Prostate gland (tissue), 2 donors: ENCODE results near the gene PIP5K1B. TPM values are rescaled to one million over a fixed set of nuclear protein-coding genes. Genes with fewer than 3 reads are reported as not detected.

Source experiments
- DNase-seq: peaks from one replicate; pipeline ENCODE4 v3.0.0-alpha.2; 2019; ENCODE audit warnings: low spot score
- H3K27ac ChIP-seq, 2 donors: fragments of 200-600 bp; sonication (generic); 2 replicates each; pipeline ENCODE4 v1.5.1; 2017 to 2019
- H3K27me3 ChIP-seq: fragments of 200-600 bp; sonication (generic); replicated peaks from 2 replicates; pipeline ENCODE4 v1.5.1; 2019; ENCODE audit not compliant: insufficient read depth
- H3K36me3 ChIP-seq, 2 donors: fragments of 200-600 bp; sonication (generic); 1 replicate in 1 of 2; 2 replicates in 1 of 2; pipeline versions ENCODE4 v1.5.1 to v1.8.1; 2017 to 2019
- H3K4me1 ChIP-seq: fragments of 200-600 bp; sonication (generic); replicated peaks from 2 replicates; pipeline ENCODE4 v1.5.1; 2019
- H3K4me3 ChIP-seq, 2 donors: fragments of 200-600 bp; sonication (generic); 2 replicates each; pipeline ENCODE4 v1.5.1; 2017 to 2019
- H3K9me3 ChIP-seq: fragments of 200-600 bp; sonication (generic); 2 replicates; pipeline ENCODE4 v1.5.1; 2017
- POLR2A ChIP-seq: fragments of 450-650 bp; IDR thresholded peaks from one replicate; pipeline ENCODE4 v1.6.1; 2016; ENCODE audit warnings: antibody characterized with exemption, mild to moderate bottlenecking
- POLR2AphosphoS5 ChIP-seq: sonication (generic); formaldehyde crosslinking; IDR thresholded peaks from one replicate; pipeline ENCODE4 v1.6.1; 2017; ENCODE audit warnings: antibody characterized with exemption
- WGBS: methylation state at CpG from one replicate; pipeline ENCODE4 v1.1.5; 2018; 5-methylcytosine and 5-hydroxymethylcytosine counted together
- intact Hi-C: fragments of 100-400 bp; cut with DNase I; formaldehyde crosslinking; loops from one replicate; pipeline ENCODE4 v1.14.2; 2022
- total RNA-seq, 2 donors: library from RNA; depleted of rRNA; stranded (reverse); fragments of >200 nt; gene quantifications; one replicate each; pipeline ENCODE4 v1.1.0, GENCODE V29; 2016
- TF ChIP-seq, protein P1 (sequence below), 4 experiments: fragments of 200-600 bp in 2 of 4; fragments of 450-650 bp in 2 of 4; sonication (generic) in 2 of 4; IDR thresholded peaks; 1 replicate in 3 of 4; 2 replicates in 1 of 4; pipeline ENCODE4 v1.5.1; 2016 to 2019; ENCODE audit warnings: antibody characterized with exemption in 4 of 4, mild to moderate bottlenecking in 2 of 4, moderate library complexity in 2 of 4

PIP5K1B gene
- total RNA-seq, 2 donors from 2014 or later: 1.6 to 38.3 TPM

DNA sequence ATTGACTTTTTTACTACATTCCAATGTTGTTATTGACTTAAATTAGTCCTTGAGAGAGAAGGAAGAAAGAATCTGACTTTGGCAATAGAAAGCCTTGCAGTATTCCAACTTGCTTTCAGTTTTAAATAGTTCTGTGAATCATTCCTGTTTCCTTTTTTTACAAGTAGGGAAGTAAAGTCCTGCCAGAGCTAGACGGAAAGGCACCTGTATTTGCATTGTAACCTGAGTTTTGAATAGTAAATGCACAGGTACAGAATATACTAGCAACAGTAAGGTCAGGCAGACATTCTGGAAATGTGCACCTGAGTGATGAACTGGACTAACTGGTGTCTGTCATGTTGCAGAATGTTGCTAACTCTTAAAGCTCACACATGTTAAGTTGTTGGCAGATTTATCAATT, 208.0 kb downstream of the PIP5K1B start:
- Histone ChIP-seq H3K36me3 (no peaks in the 10 kb centered on the region), H3K27me3 (no peaks in the 10 kb centered on the region), H3K9me3 (no peaks in the 10 kb centered on the region), H3K27ac (peak overlapping the region; percentile 23 to 39), H3K4me1 (peaks cover 10% of the 10 kb centered on the region), H3K4me3 (no peak overlapping the region)
- 6% methylated on average over 1 of the region's 1 CpG for WGBS
- intact Hi-C loops: no loop called here
- TF ChIP-seq POLR2AphosphoS5: peak; percentile 92
- TF ChIP-seq, protein P1, sequence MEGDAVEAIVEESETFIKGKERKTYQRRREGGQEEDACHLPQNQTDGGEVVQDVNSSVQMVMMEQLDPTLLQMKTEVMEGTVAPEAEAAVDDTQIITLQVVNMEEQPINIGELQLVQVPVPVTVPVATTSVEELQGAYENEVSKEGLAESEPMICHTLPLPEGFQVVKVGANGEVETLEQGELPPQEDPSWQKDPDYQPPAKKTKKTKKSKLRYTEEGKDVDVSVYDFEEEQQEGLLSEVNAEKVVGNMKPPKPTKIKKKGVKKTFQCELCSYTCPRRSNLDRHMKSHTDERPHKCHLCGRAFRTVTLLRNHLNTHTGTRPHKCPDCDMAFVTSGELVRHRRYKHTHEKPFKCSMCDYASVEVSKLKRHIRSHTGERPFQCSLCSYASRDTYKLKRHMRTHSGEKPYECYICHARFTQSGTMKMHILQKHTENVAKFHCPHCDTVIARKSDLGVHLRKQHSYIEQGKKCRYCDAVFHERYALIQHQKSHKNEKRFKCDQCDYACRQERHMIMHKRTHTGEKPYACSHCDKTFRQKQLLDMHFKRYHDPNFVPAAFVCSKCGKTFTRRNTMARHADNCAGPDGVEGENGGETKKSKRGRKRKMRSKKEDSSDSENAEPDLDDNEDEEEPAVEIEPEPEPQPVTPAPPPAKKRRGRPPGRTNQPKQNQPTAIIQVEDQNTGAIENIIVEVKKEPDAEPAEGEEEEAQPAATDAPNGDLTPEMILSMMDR (IDR thresholded peaks at IDR 0.05): no peak
- no peak for TF ChIP-seq POLR2A
- peak; percentile 67 for DNase-seq

GRCh38 chr9:68914751-68915150, 209.7 kb downstream of the PIP5K1B start:
- 89% methylated on average over 2 of the region's 2 CpGs for WGBS
- intact Hi-C loops: no loop called here
- no peak overlapping the region for H3K27ac ChIP-seq
- DNase-seq: no peak
- no peaks in the 10 kb centered on the region for H3K9me3 ChIP-seq
- no peak overlapping the region for H3K4me3 ChIP-seq
- TF ChIP-seq, protein P1 (IDR thresholded peaks at IDR 0.05): no peak
- no peak for TF ChIP-seq POLR2AphosphoS5
- no peak for TF ChIP-seq POLR2A
- H3K4me1 ChIP-seq: peaks cover 10% of the 10 kb centered on the region
- H3K27me3 ChIP-seq: no peaks in the 10 kb centered on the region
- H3K36me3 ChIP-seq: no peaks in the 10 kb centered on the region

GRCh38 chr9:68919661-68920060, 214.6 kb downstream of the PIP5K1B start:
- intact Hi-C loops: no loop called here

GRCh38 chr9:68920921-68921320, 215.9 kb downstream of the PIP5K1B start:
- Histone ChIP-seq H3K27me3 (no peaks in the 10 kb centered on the region), H3K4me1 (no peaks in the 10 kb centered on the region), H3K36me3 (no peaks in the 10 kb centered on the region), H3K27ac (no peak overlapping the region), H3K9me3 (no peaks in the 10 kb centered on the region), H3K4me3 (no peak overlapping the region)
- intact Hi-C loops: no loop called here
- TF ChIP-seq POLR2AphosphoS5 (no peak), POLR2A (no peak)
- TF ChIP-seq, protein P1 (IDR thresholded peaks at IDR 0.05): no peak
- DNase-seq: no peak
- WGBS: 94% methylated on average over 1 of the region's 1 CpG

More at GRCh38 chr9:68919661-68920060, 214.6 kb downstream of the PIP5K1B start:
- TF ChIP-seq POLR2AphosphoS5: no peak
- TF ChIP-seq, protein P1 (IDR thresholded peaks at IDR 0.05): no peak
- TF ChIP-seq POLR2A: no peak
- no peak for DNase-seq
- H3K27me3 ChIP-seq: no peaks in the 10 kb centered on the region
- H3K27ac ChIP-seq: no peak overlapping the region
- no peaks in the 10 kb centered on the region for H3K4me1 ChIP-seq
- no peaks in the 10 kb centered on the region for H3K9me3 ChIP-seq
- 72% methylated on average over 2 of the region's 2 CpGs for WGBS
- H3K36me3 ChIP-seq: no peaks in the 10 kb centered on the region
- no peak overlapping the region for H3K4me3 ChIP-seq

GRCh38 chr9:68923480-68923879, 218.4 kb downstream of the PIP5K1B start:
- intact Hi-C loops: no loop called here
- no peak overlapping the region for H3K27ac ChIP-seq
- TF ChIP-seq, protein P1 (IDR thresholded peaks at IDR 0.05): no peak
- no peak for TF ChIP-seq POLR2A
- no peak for TF ChIP-seq POLR2AphosphoS5
- DNase-seq: no peak
- no peaks in the 10 kb centered on the region for H3K4me1 ChIP-seq
- H3K9me3 ChIP-seq: no peaks in the 10 kb centered on the region
- no peak overlapping the region for H3K4me3 ChIP-seq
- no peaks in the 10 kb centered on the region for H3K36me3 ChIP-seq
- H3K27me3 ChIP-seq: no peaks in the 10 kb centered on the region
